ENCODE measurements around the gene REEP5.
A peak's percentile ranks its signal among the peaks of the same experiment; 100 is the strongest.

REEP5 gene

GRCh38 chr5:112934366-112934663 is 12.3 kb upstream of the REEP5 start:
- CTCF ChIA-PET, result no interaction called here
- TF ChIP-seq CTBP1 (IDR thresholded peaks at IDR 0.05; ENCODE audit: borderline replicate concordance) (no peak), BHLHE40 (IDR thresholded peaks at IDR 0.05; ENCODE audit: borderline replicate concordance) (no peak), FOXM1 (IDR thresholded peaks at IDR 0.05; ENCODE audit: borderline replicate concordance) (no peak), LEF1 (IDR thresholded peaks at IDR 0.05; ENCODE audit: borderline replicate concordance) (no peak), FOXA1 (IDR thresholded peaks at IDR 0.05) (no peak), SUZ12 (IDR thresholded peaks at IDR 0.05) (no peak), NFRKB (IDR thresholded peaks at IDR 0.05) (no peak), FOXK2 (IDR thresholded peaks at IDR 0.05) (no peak), L3MBTL2 (conservative IDR thresholded peaks at IDR 0.05) (no peak), ZNF384 (IDR thresholded peaks at IDR 0.05) (no peak), HDGF (IDR thresholded peaks at IDR 0.05; ENCODE audit: borderline replicate concordance) (no peak)
- TF ChIP-seq, protein P1, sequence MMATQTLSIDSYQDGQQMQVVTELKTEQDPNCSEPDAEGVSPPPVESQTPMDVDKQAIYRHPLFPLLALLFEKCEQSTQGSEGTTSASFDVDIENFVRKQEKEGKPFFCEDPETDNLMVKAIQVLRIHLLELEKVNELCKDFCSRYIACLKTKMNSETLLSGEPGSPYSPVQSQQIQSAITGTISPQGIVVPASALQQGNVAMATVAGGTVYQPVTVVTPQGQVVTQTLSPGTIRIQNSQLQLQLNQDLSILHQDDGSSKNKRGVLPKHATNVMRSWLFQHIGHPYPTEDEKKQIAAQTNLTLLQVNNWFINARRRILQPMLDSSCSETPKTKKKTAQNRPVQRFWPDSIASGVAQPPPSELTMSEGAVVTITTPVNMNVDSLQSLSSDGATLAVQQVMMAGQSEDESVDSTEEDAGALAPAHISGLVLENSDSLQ (IDR thresholded peaks at IDR 0.05), result no peak
- POLR2A ChIA-PET, result no interaction called here
- DNase-seq (ENCODE audit: extremely low spot score), result no peak

DNA sequence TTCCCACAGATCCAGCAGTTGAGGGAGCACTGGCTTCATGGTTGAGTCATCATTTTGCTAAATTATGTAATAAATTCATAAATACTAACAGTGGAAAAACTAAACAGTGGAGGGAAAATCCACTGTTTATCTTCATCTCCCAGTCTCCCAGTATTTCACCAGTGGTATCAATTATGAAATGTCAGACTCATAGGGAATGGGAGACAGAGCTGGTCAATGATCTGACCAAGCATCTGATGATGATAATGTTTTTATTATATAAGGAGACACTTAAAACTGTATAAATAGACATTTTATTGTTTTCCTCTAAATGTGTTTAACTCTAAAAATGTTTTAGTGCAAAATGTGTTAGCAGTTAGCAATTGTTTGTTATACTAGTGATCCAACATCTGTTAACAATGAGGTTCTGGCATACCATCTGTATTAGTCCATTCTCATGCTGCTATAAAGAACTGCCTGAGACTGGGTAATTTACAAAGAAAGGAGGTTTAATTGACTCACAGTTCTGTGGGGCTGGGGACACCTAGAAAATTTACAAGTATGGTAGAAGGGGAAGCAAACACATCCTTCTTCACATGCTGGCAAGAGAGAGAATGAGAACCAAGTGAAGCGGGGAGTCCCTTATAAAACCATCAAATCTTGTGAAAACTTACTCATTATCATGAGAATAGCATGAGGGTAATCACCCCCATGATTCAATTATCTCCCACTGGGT is 11.8 kb upstream of the REEP5 start:
- POLR2A ChIA-PET, result no interaction called here
- DNase-seq (ENCODE audit: extremely low spot score), result no peak
- CTCF ChIA-PET, result no interaction called here
- TF ChIP-seq ARNT (IDR thresholded peaks at IDR 0.05) (no peak), FOXM1 (IDR thresholded peaks at IDR 0.05; ENCODE audit: borderline replicate concordance) (no peak), L3MBTL2 (conservative IDR thresholded peaks at IDR 0.05) (no peak), ELF4 (IDR thresholded peaks at IDR 0.05) (no peak), FOXK2 (IDR thresholded peaks at IDR 0.05) (no peak), SUZ12 (IDR thresholded peaks at IDR 0.05) (no peak), SP1 (IDR thresholded peaks at IDR 0.05) (no peak), FOXA1 (IDR thresholded peaks at IDR 0.05) (no peak), LEF1 (IDR thresholded peaks at IDR 0.05; ENCODE audit: borderline replicate concordance) (no peak), ZNF384 (IDR thresholded peaks at IDR 0.05) (no peak)
- TF ChIP-seq, protein P1 (IDR thresholded peaks at IDR 0.05), result no peak

- POLR2A ChIA-PET, result no interaction called here
- TF ChIP-seq LEF1 (IDR thresholded peaks at IDR 0.05; ENCODE audit: borderline replicate concordance), result no peak
- no peak for TF ChIP-seq FOXA1 (IDR thresholded peaks at IDR 0.05)
- TF ChIP-seq SUZ12 (IDR thresholded peaks at IDR 0.05), result no peak
- no peak for TF ChIP-seq FOXK2 (IDR thresholded peaks at IDR 0.05)
- TF ChIP-seq ELF4 (IDR thresholded peaks at IDR 0.05), result no peak
- TF ChIP-seq HDGF (IDR thresholded peaks at IDR 0.05; ENCODE audit: borderline replicate concordance), result no peak
- no peak for TF ChIP-seq NFRKB (IDR thresholded peaks at IDR 0.05)
- TF ChIP-seq ARNT (IDR thresholded peaks at IDR 0.05), result no peak
- no peak for TF ChIP-seq FOXM1 (IDR thresholded peaks at IDR 0.05; ENCODE audit: borderline replicate concordance)
- TF ChIP-seq BHLHE40 (IDR thresholded peaks at IDR 0.05; ENCODE audit: borderline replicate concordance), result no peak
- no peak for TF ChIP-seq TARDBP (IDR thresholded peaks at IDR 0.05)
- TF ChIP-seq, protein P1 (IDR thresholded peaks at IDR 0.05), result no peak
- CTCF ChIA-PET, result no interaction called here
- no peak for DNase-seq (ENCODE audit: extremely low spot score)
These were observed 11.1 kb upstream of the REEP5 start for GRCh38 chr5:112933105-112933504.

DNA sequence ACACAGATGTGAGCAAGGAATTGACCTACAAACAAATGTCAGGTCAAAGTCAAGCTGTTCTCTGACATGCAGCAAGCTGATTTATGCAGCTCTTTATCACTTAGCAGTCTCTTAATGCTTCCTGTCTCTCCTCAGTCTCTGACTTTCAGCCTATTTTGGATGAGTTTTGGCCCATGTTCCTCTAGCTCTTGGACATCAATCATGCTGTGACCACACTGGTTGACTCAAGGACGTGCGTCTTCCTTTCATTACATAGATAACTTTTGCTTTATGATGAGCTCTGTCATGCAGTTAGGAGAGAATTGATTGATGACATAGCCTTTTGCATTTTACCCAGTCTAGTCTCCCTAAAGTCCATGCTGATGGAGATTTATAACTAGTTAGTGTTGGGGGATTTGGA is 9.4 kb upstream of the REEP5 start:
- TF ChIP-seq ELF4 (IDR thresholded peaks at IDR 0.05), result no peak
- TF ChIP-seq, protein P1 (IDR thresholded peaks at IDR 0.05), result peak; percentile 81
- POLR2A ChIA-PET, result interaction anchor here (1.2 kb wide), 1 partner anchor 45 kb away, joined by 4 read pairs; the partner anchor contains the start of gene DCP2
- CTCF ChIA-PET, result interaction anchor here (1.4 kb wide), 1 partner anchor 83 kb away, joined by 3 read pairs; no protein-coding TSS in a partner anchor
- no peak for DNase-seq (ENCODE audit: extremely low spot score)

- no peak for DNase-seq (ENCODE audit: extremely low spot score)
- CTCF ChIA-PET, result no interaction called here
- TF ChIP-seq TARDBP (IDR thresholded peaks at IDR 0.05) (no peak), L3MBTL2 (conservative IDR thresholded peaks at IDR 0.05) (no peak), ELF4 (IDR thresholded peaks at IDR 0.05) (no peak)
- POLR2A ChIA-PET, result no interaction called here
These were observed 8.0 kb upstream of the REEP5 start for GRCh38 chr5:112930082-112930344.

DNA sequence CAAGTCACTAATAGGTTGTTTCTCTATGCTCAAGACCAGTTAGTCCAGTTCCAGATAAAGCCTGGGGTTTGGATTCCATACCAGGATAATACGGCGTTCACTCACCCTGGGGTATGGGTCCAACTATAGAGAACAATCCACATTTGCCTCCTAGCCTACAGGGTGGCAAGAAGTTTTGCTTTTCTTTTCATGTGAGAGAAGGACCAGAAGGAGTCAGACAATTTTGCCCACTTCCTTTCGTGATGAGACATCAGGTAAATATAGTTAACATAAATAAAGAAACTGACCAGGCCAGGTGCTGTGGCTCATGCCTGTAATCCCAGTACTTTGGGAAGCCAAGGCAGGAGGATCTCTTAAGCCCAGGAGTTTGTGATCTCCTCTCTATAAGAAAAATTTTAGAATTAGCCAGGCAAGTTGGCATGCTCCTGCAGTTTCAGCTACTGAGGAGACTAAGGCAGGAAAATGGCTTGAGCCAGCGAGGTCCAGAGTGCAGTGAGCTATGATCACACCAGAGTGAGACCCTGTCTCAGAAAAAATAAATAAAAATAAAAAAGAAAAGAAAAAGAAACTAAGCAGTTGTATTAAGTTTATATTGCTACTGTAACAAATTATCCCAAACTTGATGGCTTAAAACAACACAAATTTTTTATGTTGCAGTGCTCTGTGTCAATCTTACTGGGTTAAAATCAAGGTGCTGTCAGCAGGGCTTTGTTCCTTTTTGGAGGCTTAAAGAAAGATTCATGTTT is 7.5 kb upstream of the REEP5 start:
- CTCF ChIA-PET, result no interaction called here
- POLR2A ChIA-PET, result interaction anchor here (0.7 kb wide), 1 partner anchor 8 kb away, joined by 3 read pairs; no protein-coding TSS in a partner anchor
- DNase-seq (ENCODE audit: extremely low spot score), result no peak
- TF ChIP-seq TARDBP (IDR thresholded peaks at IDR 0.05) (no peak), HDGF (IDR thresholded peaks at IDR 0.05; ENCODE audit: borderline replicate concordance) (no peak), FOXM1 (IDR thresholded peaks at IDR 0.05; ENCODE audit: borderline replicate concordance) (no peak), NFRKB (IDR thresholded peaks at IDR 0.05) (no peak), ELF4 (IDR thresholded peaks at IDR 0.05) (no peak), SUZ12 (IDR thresholded peaks at IDR 0.05) (no peak), L3MBTL2 (conservative IDR thresholded peaks at IDR 0.05) (no peak), FOXA1 (IDR thresholded peaks at IDR 0.05) (no peak), ARNT (IDR thresholded peaks at IDR 0.05) (no peak), SP1 (IDR thresholded peaks at IDR 0.05) (no peak), FOXK2 (IDR thresholded peaks at IDR 0.05) (no peak), ZNF384 (IDR thresholded peaks at IDR 0.05) (no peak)
- TF ChIP-seq, protein P1 (IDR thresholded peaks at IDR 0.05), result no peak
